Anterior cingulate cortex (tissue), 58 donors: ENCODE results near the gene KRTAP5-11.
A peak's percentile ranks its signal among the peaks of the same experiment; 100 is the strongest.
"Not testable (repeated sequence)": the region's sequence is repeated elsewhere in the genome, so short reads cannot be mapped to it uniquely, and the experiment has no call there.

Source experiments
- DNase-seq, 58 donors: peaks; one replicate each; lab custom pipeline; 2025; lab: John Stamatoyannopoulos, UW

KRTAP5-11 gene

GRCh38 chr11:71582309-71582895, at the start of gene KRTAP5-11:
KRTAP5-11 (minus strand) TSS chr11:71582875; CDS start chr11:71582837, 38 bp downstream.
- DNase-seq, result peak in 1 of 58 donors; percentile 6

- DNase-seq, result not testable (repeated sequence)
These were observed 48.9 kb upstream of the KRTAP5-11 start for GRCh38 chr11:71631551-71631950.

- not testable (repeated sequence) for DNase-seq
These were observed 47.4 kb upstream of the KRTAP5-11 start for GRCh38 chr11:71630071-71630470.

GRCh38 chr11:71628943-71629342, 46.3 kb upstream of the KRTAP5-11 start:
- DNase-seq, result not testable (repeated sequence)

- not testable (repeated sequence) for DNase-seq
These were observed 40.6 kb upstream of the KRTAP5-11 start for GRCh38 chr11:71623226-71623625.

- not testable (repeated sequence) for DNase-seq
These were observed 39.9 kb upstream of the KRTAP5-11 start for GRCh38 chr11:71622561-71622960.

- not testable (repeated sequence) for DNase-seq
These were observed 32.3 kb upstream of the KRTAP5-11 start for GRCh38 chr11:71615003-71615402.

GRCh38 chr11:71614366-71614917, 31.8 kb upstream of the KRTAP5-11 start:
- not testable (repeated sequence) for DNase-seq

- not testable (repeated sequence) for DNase-seq
These were observed 31.3 kb upstream of the KRTAP5-11 start for GRCh38 chr11:71613931-71614330.

GRCh38 chr11:71611218-71611910, 28.7 kb upstream of the KRTAP5-11 start:
- DNase-seq, result not testable (repeated sequence)

GRCh38 chr11:71608272-71608671, 25.6 kb upstream of the KRTAP5-11 start:
- not testable (repeated sequence) for DNase-seq

- DNase-seq, result not testable (repeated sequence)
These were observed 25.0 kb upstream of the KRTAP5-11 start for GRCh38 chr11:71607520-71608216.

- DNase-seq, result not testable (repeated sequence)
These were observed 24.3 kb upstream of the KRTAP5-11 start for GRCh38 chr11:71606853-71607519.

GRCh38 chr11:71604798-71605488, 22.3 kb upstream of the KRTAP5-11 start:
- DNase-seq, result not testable (repeated sequence)

- DNase-seq, result not testable (repeated sequence)
These were observed 20.5 kb upstream of the KRTAP5-11 start for GRCh38 chr11:71603221-71603620.

- not testable (repeated sequence) for DNase-seq
These were observed 6.9 kb upstream of the KRTAP5-11 start for GRCh38 chr11:71589546-71589920.

- not testable (repeated sequence) for DNase-seq
These were observed 6.3 kb upstream of the KRTAP5-11 start for GRCh38 chr11:71588822-71589545.

- DNase-seq, result not testable (repeated sequence)
These were observed 5.6 kb upstream of the KRTAP5-11 start for GRCh38 chr11:71588314-71588713.

- not testable (repeated sequence) for DNase-seq
These were observed 3.0 kb upstream of the KRTAP5-11 start for GRCh38 chr11:71585673-71586072.
